Measurements from ENCODE around the gene EFCAB14.
"Not testable (repeated sequence)": the region's sequence is repeated elsewhere in the genome, so short reads cannot be mapped to it uniquely, and the experiment has no call there.

The EFCAB14 gene

GRCh38 chr1:46721686-46722205 lies 2.8 kb upstream of the EFCAB14 start:
- DNase-seq, result no peak

- no peak for DNase-seq
Measured at GRCh38 chr1:46721204-46721603, 2.3 kb upstream of the EFCAB14 start.

DNA sequence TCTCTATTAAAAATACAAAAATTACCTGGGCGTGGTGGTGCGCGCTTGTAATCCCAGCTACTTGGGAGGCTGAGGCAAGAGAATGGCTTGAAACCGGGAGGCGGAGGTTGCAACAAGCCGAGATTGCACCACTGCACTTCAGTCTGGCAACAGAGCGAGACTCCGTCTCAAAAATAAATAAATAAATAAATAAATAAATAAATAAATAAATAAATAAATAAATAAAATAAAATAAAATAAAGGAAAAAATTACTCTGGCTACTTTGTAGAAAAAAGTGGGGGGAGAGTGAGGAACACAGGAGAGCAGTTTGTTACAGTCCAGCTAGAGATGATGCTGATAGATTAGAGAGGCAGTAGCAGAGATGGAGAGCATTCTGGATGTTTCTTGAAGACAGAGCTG lies 1.4 kb upstream of the EFCAB14 start:
- not testable (repeated sequence) for DNase-seq

GRCh38 chr1:46719689-46720088 lies 775 bp upstream of the EFCAB14 start:
- DNase-seq, result no peak

DNA sequence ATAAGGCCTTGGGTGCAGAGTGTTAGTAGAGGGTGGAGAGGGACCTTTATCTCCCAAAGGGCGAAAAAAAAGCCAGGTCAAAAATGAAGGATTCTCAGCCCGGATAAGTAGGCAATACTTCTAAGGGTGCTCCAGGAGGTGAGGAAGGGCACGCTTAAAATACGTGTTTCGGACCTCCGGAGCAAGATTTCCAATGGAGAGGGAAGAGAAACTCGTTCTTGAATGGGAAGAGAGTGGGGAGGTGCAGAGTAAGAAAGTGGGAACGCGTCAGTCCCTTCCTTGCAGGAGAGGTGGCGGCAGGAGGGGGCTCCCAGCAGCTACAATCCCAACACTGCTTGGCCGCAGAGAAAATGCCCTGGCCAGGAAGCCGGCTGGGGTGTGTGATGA lies 581 bp downstream of the EFCAB14 start:
- DNase-seq, result no peak

DNA sequence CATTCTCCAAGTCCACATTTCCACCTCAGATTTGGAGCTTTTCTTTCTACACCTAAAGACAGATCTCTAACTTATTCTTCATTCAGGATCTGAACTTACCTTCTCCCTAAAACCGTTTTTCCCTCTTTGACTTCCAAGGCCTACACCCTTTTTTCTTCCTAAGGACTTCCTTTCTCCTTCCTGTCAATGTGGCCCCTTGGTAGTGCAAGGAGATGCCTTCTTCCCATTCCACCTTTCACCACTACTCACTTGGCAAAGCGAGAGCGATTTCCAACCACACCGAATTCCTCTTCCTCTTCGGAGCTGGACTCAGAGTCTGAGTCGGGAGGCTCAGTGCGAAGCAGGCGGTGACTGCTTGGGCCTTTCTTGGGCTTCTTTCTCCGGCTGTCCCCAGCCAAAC lies 1.3 kb downstream of the EFCAB14 start:
- no peak for DNase-seq

- DNase-seq, result no peak
Measured at GRCh38 chr1:46714976-46715375, 3.9 kb downstream of the EFCAB14 start.

DNA sequence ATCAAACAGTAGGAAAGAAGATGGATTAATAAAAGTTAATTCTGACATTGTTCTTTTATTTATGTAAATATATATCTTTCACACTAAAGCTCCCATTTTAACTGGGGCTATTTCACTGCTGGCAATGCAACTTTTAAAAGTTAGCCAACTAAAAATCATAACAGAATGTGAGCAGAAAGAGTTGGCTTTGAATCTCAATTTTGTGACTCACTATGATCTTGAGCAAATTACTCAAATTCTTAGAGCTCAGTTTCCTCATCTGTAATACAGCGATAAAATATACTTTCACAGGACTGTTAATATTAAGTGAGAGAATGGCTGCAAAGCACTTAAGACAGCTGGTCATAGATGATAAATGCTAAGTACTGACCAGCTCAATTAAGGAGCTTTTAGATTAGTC lies 10.8 kb downstream of the EFCAB14 start:
- DNase-seq, result no peak

GRCh38 chr1:46705408-46705807 lies 13.5 kb downstream of the EFCAB14 start:
- no peak for DNase-seq

DNA sequence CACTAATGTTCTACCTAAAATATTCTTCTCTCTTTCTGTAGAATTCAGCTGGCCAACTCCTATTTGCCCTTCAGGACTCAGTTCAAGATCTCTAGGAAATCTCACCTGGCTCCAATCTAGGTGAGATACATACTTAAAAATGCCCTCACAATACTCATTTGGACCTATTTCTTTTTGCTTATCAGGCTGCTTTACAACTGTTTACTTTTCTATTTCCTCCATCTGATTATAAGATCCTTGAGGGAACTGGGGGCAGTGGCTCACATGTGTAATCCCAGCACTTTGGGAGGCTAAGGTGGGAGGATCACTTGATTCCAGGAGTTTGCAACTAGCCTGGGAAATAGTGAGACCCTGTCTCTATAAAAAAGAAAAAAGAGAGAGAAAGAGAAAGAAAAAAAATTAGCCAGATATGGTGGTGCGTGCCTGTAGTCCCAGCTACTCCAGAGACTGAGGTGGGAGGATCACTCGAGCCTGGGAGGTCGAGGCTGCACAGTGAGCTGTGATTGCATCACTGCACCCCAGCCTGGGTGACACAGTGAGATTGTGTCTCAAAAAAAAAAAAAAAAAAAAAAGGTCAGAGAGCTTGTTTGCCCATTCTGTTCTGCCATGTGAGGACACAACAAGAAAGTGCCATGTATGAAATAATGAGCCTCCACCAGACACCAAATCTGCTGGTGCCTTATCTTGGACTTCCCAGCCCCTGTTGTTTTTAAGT lies 14.8 kb downstream of the EFCAB14 start:
- no peak for DNase-seq

DNA sequence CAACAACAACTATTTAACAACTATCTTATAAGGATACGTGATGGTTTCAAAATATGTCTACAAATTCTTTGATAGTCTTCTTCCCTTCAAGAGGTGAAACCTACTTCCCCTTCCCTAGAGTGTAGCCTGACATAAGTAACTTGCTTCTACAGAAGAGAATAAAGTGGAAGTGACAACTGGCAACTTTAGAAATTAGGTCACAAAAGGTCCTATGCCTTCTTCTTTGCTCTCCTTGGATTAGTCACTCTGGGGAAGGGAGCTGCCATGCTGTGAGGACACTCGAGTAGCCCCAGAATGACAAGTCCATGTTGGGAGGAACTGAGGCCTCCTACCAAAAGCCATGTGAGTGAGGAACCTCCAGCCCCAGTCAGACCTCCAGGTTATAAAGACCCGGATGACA lies 19.2 kb downstream of the EFCAB14 start:
- DNase-seq, result no peak

GRCh38 chr1:46697053-46697452 lies 21.9 kb downstream of the EFCAB14 start:
- no peak for DNase-seq

DNA sequence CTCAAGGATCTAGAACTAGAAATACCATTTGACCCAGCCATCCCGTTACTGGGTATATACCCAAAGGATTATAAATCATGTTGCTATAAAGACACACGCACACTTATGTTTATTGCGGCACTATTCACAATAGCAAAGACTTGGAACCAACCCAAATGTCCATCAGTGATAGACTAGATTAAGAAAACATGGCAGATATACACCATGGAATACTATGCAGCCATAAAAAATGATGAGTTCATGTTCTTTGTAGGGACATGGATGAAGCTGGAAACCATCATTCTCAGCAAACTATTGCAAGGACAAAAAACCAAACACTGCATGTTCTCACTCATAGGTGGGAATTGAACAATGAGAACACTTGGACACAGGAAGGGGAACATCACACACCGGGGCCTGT lies 24.2 kb downstream of the EFCAB14 start:
- DNase-seq, result not testable (repeated sequence)

- DNase-seq, result no peak
Measured at GRCh38 chr1:46692811-46693770, 25.8 kb downstream of the EFCAB14 start.

DNA sequence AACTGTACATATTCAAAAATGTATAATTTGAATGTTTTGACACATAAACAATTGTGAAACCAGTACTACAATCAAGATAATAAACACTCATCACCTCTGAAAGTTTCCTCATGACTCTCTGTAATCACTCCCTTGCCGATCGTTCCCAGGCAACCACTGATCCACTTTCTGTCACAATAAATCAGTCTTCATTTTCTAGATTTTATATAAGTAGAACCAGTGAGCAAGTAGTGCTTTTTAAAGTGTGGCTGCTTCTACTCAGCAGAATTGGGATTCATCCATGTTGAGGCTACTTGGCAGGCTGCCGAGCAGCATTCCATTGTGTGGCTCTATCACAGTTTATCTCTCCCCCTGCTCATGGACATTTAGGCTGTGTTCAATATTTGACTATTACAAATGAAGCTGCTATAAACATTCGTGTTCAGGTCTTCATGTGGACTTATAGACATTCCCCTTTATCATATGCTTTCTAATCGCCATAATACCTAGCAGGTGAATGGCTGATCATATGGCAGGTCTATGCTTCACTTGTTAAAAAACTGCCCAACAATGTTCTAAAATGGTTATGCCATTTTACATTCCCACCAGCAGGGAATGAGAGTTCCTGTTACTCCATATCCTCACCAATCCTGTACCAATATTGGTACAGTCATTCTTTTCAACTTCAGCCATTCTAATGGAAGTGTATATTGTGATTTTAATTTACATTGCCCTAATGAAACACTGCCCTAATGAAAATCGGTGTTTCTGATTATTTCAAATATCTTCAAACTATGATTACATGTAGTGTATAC lies 26.7 kb downstream of the EFCAB14 start:
- no peak for DNase-seq

- no peak for DNase-seq
Measured at GRCh38 chr1:46690931-46691421, 27.9 kb downstream of the EFCAB14 start.

DNA sequence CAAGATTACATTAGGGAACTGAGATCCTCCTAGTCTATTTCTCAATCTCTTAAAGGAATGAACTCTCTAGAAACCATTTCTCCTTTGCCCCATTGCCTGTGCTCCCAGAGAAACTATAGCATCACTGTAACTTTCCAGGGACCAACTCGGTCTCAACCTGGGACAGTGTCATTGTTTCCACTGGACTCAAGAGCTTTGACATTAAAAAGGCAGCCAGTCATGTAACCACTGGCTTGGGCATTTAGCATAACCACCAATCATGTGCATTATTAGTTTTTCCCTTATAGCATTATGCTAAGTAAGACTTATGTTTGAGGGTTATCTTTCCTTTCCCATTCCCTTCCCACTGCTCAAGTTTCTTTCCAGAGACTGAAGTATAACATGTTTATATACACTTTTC lies 29.0 kb downstream of the EFCAB14 start:
- no peak for DNase-seq

DNA sequence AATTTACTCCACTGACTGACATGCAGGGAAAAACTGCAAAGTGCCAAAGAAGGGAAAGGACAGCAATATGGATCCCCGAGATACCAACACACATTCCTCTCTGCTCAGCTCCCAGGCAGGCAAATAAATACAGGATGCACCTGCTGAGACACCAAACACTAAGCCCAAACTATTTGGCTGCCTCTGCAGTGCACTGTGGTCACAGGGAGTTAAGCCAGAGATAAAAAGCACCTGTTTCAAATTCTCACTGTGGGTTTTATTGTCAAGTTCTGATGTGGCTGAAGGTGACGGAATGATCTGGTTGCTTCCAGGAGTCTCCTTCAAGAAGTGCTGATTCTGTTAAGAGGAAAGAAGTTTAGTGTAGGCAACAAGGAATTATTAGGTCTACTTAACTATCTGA lies 29.6 kb downstream of the EFCAB14 start:
- DNase-seq, result no peak

GRCh38 chr1:46687921-46688509 lies 30.9 kb downstream of the EFCAB14 start:
- DNase-seq, result no peak

DNA sequence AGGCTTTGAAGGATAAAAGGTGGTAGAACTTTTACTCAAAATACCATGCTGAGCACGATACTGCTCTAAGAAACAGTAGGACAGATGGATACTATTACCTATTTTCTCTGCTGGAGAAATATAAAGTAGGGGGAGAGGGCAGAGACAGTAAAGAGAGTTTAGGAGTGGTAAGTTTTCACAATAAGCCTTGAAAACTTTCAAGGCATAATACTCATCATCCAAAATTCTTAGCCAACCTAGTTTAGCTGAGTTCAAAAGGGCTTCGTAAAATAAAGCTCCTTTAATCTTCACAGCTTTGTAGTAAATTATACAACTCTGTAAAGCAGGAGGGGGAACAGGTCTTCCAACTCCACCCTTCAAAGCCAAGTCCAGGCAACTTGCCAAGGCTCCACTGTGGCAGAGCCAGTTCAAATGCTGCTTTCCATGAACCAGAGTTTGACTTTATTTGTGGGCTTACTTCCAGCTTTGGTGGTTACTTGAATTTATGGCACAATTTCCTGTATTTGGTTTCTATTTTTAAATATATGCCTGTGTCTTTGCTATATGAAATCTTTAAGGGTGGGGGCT lies 31.7 kb downstream of the EFCAB14 start:
- DNase-seq, result peak; percentile 75

GRCh38 chr1:46686255-46686654 lies 32.7 kb downstream of the EFCAB14 start:
- no peak for DNase-seq

- no peak for DNase-seq
Measured at GRCh38 chr1:46684670-46685069, 34.2 kb downstream of the EFCAB14 start.

Data from NCI-H1105 (cell line).